GM21381 (cell line): ENCODE measurements around the gene ALDH1A3.

Source experiments
- ATAC-seq: cut with Tn5 transposase; IDR thresholded peaks from one replicate; pipeline ENCODE4 v1.9.1; 2021; ENCODE audit warnings: mild to moderate bottlenecking, moderate library complexity; ENCODE audit not compliant: unreplicated experiment

ALDH1A3 gene

DNA sequence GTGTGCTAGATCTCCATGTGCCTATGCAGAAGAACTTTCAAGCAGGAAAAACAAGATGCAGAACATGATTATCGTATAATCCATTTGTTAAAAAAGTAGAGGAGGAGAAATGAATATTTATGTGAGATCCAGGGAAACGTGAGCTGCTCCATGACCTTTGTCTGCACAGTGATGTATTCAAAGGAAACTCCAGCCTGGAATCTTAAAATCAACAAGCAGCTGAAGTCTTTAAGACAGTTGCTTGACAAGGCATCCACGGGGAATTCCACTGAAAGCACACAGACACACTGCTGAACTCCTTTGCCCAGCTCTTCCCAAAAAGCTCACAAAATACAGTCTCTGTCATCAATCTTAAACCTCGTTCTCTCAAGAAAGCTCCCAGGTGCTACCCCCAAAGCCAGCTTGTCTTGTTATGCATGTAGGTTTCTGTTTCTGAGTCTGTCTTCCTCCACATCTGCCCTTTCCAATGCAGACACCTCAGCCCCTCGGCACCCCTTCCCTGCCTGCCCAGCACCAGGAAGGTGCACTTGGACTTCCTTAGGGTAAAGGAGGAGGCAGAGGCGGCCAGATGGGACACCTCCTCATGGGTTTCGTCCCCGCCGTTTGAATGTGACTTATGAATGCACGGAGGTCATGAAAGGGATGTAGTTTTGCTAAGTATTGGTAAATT lies 68.3 kb downstream of the ALDH1A3 start:
- no peak for ATAC-seq

GRCh38 chr15:100948430-100948762 lies 68.8 kb downstream of the ALDH1A3 start:
- no peak for ATAC-seq

GRCh38 chr15:100949691-100950090 lies 70.1 kb downstream of the ALDH1A3 start:
- ATAC-seq = no peak

DNA sequence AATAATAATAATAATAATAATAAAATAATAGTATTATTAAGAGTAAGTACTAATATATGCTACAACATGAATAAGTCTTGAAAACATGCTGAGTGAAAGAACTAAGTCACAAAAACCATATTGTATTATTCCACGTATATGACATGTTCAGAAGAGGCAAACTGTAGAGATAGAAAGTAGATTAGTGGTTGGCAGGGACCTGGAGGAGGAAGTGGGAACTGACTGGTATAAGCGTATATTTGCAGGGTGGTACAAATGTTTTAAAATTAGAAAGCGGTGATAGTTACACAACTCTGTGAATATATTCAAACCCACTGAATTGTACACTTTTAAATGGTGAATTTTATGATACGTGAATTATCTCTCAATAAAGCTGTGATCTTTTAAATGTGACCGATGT lies 72.3 kb downstream of the ALDH1A3 start:
- ATAC-seq = no peak

- ATAC-seq = no peak
Observed at GRCh38 chr15:100952566-100952965, 72.9 kb downstream of the ALDH1A3 start.

- no peak for ATAC-seq
Observed at GRCh38 chr15:100958326-100959065, 78.9 kb downstream of the ALDH1A3 start.

DNA sequence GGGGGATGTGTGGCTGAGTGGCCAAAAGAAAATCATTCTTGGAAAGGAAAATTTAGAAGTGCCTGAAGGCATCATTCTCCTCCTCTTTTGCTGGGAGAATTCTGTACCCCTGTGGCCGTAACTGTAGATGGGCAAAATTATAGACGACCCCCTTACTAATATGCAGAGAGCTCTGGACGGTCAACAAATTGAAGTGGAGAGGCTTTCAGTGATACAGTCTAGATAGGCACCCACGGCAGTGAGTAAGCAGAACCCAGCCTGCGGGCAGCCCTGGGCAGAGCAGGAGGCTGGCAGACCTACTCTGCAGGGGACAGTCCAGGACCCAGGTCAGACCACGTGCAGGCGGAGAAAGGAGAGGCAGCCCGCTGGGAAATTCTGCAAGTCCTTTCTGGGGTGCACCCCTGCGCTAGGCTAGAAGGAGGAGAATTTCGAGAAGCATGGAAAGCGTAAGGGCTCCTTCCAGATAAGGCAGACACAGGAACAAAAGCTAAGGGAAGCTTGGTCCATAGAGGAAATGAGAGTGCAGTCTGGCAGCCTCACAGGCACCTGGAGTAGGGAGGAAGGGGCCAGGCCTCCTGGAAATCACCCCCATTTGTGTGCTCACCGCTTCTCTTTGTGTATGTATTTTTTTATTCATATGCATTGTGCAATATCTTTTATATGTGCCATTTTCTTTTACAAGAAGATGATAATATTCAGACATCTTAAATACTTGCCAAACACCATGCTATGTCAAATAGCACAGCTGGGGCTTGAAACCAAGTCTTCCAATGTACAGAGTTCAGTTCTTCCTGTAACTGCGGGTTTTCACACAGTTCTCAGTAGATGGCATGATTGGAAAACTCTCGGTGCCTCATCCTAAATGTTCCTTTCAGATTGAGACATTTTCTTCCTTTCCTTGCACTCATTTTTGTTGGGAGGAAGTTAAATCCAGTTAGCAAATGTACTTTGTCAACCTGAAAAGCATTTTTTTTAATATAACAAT lies 79.7 kb downstream of the ALDH1A3 start:
- ATAC-seq = no peak
